HG03571 (cell line): ENCODE measurements around the gene SLIT2.

Experiments
- ATAC-seq: cut with Tn5 transposase; IDR thresholded peaks from one replicate; pipeline ENCODE4 v1.9.1; 2021; ENCODE audit not compliant: unreplicated experiment

The SLIT2 gene

GRCh38 chr4:20264688-20265087, 13.0 kb downstream of the SLIT2 start:
- ATAC-seq = no peak

GRCh38 chr4:20265726-20266125, 14.0 kb downstream of the SLIT2 start:
- ATAC-seq = no peak

- ATAC-seq = no peak
Observed at GRCh38 chr4:20266215-20267082, 14.7 kb downstream of the SLIT2 start.

- ATAC-seq = no peak
Observed at GRCh38 chr4:20268028-20268427, 16.3 kb downstream of the SLIT2 start.

GRCh38 chr4:20269320-20269719, 17.6 kb downstream of the SLIT2 start:
- ATAC-seq = no peak

- ATAC-seq = no peak
Observed at GRCh38 chr4:20271950-20272349, 20.2 kb downstream of the SLIT2 start.

- ATAC-seq = no peak
Observed at GRCh38 chr4:20272411-20272872, 20.7 kb downstream of the SLIT2 start.

- ATAC-seq = no peak
Observed at GRCh38 chr4:20273793-20274192, 22.1 kb downstream of the SLIT2 start.

GRCh38 chr4:20276848-20277247, 25.1 kb downstream of the SLIT2 start:
- ATAC-seq = no peak

GRCh38 chr4:20278195-20278594, 26.5 kb downstream of the SLIT2 start:
- no peak for ATAC-seq

GRCh38 chr4:20279381-20279780, 27.7 kb downstream of the SLIT2 start:
- ATAC-seq = no peak

- no peak for ATAC-seq
Observed at GRCh38 chr4:20281453-20281852, 29.7 kb downstream of the SLIT2 start.

GRCh38 chr4:20283039-20283438, 31.3 kb downstream of the SLIT2 start:
- ATAC-seq = no peak

- ATAC-seq = no peak
Observed at GRCh38 chr4:20284990-20285389, 33.3 kb downstream of the SLIT2 start.

GRCh38 chr4:20287246-20287645, 35.5 kb downstream of the SLIT2 start:
- ATAC-seq = no peak

- ATAC-seq = no peak
Observed at GRCh38 chr4:20288047-20288650, 36.4 kb downstream of the SLIT2 start.

- ATAC-seq = no peak
Observed at GRCh38 chr4:20288846-20289512, 37.3 kb downstream of the SLIT2 start.

GRCh38 chr4:20289782-20290181, 38.1 kb downstream of the SLIT2 start:
- no peak for ATAC-seq

GRCh38 chr4:20292739-20293138, 41.0 kb downstream of the SLIT2 start:
- no peak for ATAC-seq

GRCh38 chr4:20297261-20297660, 45.6 kb downstream of the SLIT2 start:
- ATAC-seq = no peak

GRCh38 chr4:20297783-20298182, 46.1 kb downstream of the SLIT2 start:
- ATAC-seq = no peak

- ATAC-seq = no peak
Observed at GRCh38 chr4:20298455-20298854, 46.8 kb downstream of the SLIT2 start.
